ENCODE results near the gene VKORC1L1.
"Not testable (repeated sequence)": the region's sequence is repeated elsewhere in the genome, so short reads cannot be mapped to it uniquely, and the experiment has no call there.

The VKORC1L1 gene

GRCh38 chr7:65992526-65992925 lies 119.7 kb downstream of the VKORC1L1 start:
- DNase-seq (ENCODE audit: extremely low spot score) = no peak
- ChIA-PET CTCF (no interaction called here), POLR2A (no interaction called here)
- TF ChIP-seq CTCF (IDR thresholded peaks at IDR 0.05; ENCODE audit: control extremely low read depth, extremely low read depth, low read depth, missing control alignments) = no peak

GRCh38 chr7:65994984-65995383 lies 122.1 kb downstream of the VKORC1L1 start:
- POLR2A ChIA-PET; DNase-seq (ENCODE audit: extremely low spot score); CTCF ChIA-PET: not testable (repeated sequence)

- POLR2A ChIA-PET; DNase-seq (ENCODE audit: extremely low spot score); CTCF ChIA-PET: not testable (repeated sequence)
Measured at GRCh38 chr7:66000823-66001417, 128.0 kb downstream of the VKORC1L1 start.

GRCh38 chr7:66005115-66005671 lies 132.3 kb downstream of the VKORC1L1 start:
- DNase-seq (ENCODE audit: extremely low spot score); POLR2A ChIA-PET; CTCF ChIA-PET: not testable (repeated sequence)

- no peak for TF ChIP-seq CTCF (IDR thresholded peaks at IDR 0.05; ENCODE audit: control extremely low read depth, extremely low read depth, low read depth, missing control alignments)
- no peak for DNase-seq (ENCODE audit: extremely low spot score)
- ChIA-PET POLR2A (no interaction called here), CTCF (interaction anchor here (1.6 kb wide), 1 partner anchor 24 kb away, joined by 7 read pairs; no protein-coding TSS in a partner anchor)
Measured at GRCh38 chr7:66007232-66007631, 134.4 kb downstream of the VKORC1L1 start.
